ENCODE measurements around the gene GPR149. TPM values are rescaled to one million over a fixed set of nuclear protein-coding genes. Genes with fewer than 3 reads are reported as not detected.

GPR149 gene
- total RNA-seq, 4 donors from 2014 or later, result 0.26 TPM; not detected in 3

DNA sequence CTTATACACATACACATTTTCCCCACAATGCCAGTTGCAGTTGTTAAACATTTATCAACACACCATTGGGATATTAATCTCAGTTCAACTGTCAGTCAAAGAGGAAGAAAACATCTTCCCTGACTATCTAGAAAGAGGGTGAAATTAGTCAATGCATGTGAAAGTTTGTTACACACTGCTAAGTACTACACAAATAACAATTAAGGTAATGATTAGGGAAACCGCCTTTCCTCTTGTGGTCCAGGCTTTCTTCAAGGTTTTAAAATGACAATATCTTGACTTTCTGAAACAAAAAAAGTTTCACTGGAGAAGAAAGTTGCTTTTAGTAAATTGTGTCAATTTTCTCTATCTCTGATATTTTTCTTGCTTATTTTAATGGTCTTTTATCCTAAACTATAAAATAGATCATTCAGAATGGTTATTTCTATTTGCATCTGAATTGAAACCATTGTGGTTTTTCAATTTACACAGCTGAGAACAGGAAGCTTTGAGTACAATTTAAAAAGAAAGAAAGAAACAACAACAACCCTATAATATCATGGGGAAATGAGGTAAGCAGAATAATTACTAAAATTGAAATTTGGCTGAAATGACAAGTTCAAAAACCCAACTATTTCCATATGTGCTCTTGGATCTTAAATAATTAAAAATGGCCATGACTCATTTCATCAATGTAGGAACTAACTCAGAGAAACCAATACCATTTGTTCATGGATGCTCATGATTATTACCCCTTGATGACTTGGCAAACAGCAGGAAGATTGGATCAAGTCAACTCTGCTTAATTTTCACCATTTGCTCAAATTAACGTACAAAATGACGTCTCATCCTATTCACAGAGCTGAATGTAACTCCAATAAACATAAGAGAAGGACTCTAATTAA lies 31.7 kb downstream of the GPR149 start:
- intact Hi-C loops (cut with DNase I; ENCODE audit: low total_unique reads), result no loop called here
- DNase-seq (ENCODE audit: low spot score in 2 of 2), result no peak

DNA sequence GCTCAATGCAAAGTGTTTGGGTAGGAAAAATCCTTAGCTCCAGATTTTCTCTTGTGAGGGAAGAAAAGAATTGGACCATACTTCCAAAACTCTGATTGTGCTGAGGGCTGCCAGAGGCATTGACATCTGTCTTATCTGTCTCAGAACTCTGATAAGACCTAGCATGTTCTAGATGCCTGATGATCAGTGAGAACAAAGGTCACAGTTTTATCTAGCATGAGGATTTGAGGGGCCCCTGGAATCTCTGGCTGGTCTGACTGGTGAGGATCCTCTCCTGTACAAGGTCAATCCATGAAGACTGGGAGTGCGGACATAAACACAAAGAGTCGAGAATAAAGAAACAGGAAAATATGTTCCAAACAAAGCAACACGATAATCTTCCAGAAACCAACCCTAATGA lies 40.1 kb downstream of the GPR149 start:
- DNase-seq (ENCODE audit: low spot score in 2 of 2), result no peak
- WGBS, 2 donors, result 88 to 89% methylated on average over 3 of the region's 3 CpGs
- intact Hi-C loops (cut with DNase I; ENCODE audit: low total_unique reads), result no loop called here
- TF ChIP-seq, protein P1, sequence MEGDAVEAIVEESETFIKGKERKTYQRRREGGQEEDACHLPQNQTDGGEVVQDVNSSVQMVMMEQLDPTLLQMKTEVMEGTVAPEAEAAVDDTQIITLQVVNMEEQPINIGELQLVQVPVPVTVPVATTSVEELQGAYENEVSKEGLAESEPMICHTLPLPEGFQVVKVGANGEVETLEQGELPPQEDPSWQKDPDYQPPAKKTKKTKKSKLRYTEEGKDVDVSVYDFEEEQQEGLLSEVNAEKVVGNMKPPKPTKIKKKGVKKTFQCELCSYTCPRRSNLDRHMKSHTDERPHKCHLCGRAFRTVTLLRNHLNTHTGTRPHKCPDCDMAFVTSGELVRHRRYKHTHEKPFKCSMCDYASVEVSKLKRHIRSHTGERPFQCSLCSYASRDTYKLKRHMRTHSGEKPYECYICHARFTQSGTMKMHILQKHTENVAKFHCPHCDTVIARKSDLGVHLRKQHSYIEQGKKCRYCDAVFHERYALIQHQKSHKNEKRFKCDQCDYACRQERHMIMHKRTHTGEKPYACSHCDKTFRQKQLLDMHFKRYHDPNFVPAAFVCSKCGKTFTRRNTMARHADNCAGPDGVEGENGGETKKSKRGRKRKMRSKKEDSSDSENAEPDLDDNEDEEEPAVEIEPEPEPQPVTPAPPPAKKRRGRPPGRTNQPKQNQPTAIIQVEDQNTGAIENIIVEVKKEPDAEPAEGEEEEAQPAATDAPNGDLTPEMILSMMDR (IDR thresholded peaks at IDR 0.05), result no peak
- no peak for TF ChIP-seq POLR2A (IDR thresholded peaks at IDR 0.05)
- H3K4me3 ChIP-seq (ENCODE audit: low read depth, poor library complexity, severe bottlenecking), result no peak overlapping the region

More for the DNA sequence above, 31.7 kb downstream of the GPR149 start:
- TF ChIP-seq, protein P1 (IDR thresholded peaks at IDR 0.05), result no peak
- TF ChIP-seq POLR2A (IDR thresholded peaks at IDR 0.05), result no peak
- WGBS, 2 donors, result 60 to 74% methylated on average over 3 of the region's 3 CpGs
- H3K4me3 ChIP-seq (ENCODE audit: low read depth, poor library complexity, severe bottlenecking), result no peak overlapping the region

- intact Hi-C loops (cut with DNase I; ENCODE audit: low total_unique reads), result no loop called here
- TF ChIP-seq, protein P1 (IDR thresholded peaks at IDR 0.05), result no peak
- no peak for TF ChIP-seq POLR2A (IDR thresholded peaks at IDR 0.05)
- no peak overlapping the region for H3K4me3 ChIP-seq (ENCODE audit: low read depth, poor library complexity, severe bottlenecking)
- no peak for DNase-seq (ENCODE audit: low spot score in 2 of 2)
Observed at GRCh38 chr3:154384479-154384878, 45.5 kb downstream of the GPR149 start.

GRCh38 chr3:154378311-154378710 lies 51.7 kb downstream of the GPR149 start:
- no peak for DNase-seq (ENCODE audit: low spot score in 2 of 2)
- H3K4me3 ChIP-seq (ENCODE audit: low read depth, poor library complexity, severe bottlenecking), result no peak overlapping the region
- intact Hi-C loops (cut with DNase I; ENCODE audit: low total_unique reads), result no loop called here
- WGBS, 2 donors, result 65 to 71% methylated on average over 2 of the region's 2 CpGs
- TF ChIP-seq, protein P1 (IDR thresholded peaks at IDR 0.05), result no peak
- TF ChIP-seq POLR2A (IDR thresholded peaks at IDR 0.05), result no peak

DNA sequence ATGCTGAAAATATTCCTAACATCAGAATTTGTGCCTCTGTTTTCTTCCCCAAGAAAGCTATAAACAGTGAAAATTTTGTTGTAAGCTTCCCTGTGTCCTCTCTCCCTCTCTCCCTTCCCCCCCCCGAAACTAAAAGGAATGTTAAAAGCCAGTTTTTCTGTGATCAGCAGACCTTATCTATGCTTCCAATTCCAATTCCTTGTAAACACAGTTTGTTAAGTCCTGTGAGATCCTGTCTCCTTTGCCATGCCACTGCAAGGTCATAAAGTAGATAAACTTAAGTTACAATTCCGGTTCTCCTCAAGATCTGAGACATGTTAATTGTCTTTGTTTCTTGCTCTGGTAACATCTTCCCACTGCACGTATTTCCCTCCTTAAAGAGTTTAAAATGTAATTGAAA lies 62.8 kb downstream of the GPR149 start:
- no peak for DNase-seq (ENCODE audit: low spot score in 2 of 2)
- no peak for TF ChIP-seq POLR2A (IDR thresholded peaks at IDR 0.05)
- TF ChIP-seq, protein P1 (IDR thresholded peaks at IDR 0.05), result no peak
- intact Hi-C loops (cut with DNase I; ENCODE audit: low total_unique reads), result no loop called here
- H3K4me3 ChIP-seq (ENCODE audit: low read depth, poor library complexity, severe bottlenecking), result no peak overlapping the region
- 22 to 30% methylated on average over 3 of the region's 3 CpGs for WGBS, 2 donors
